GM18520 (cell line): ENCODE data around the gene RNF213.

ENCODE experiments used
- ATAC-seq: cut with Tn5 transposase; IDR thresholded peaks from one replicate; pipeline ENCODE4 v1.9.1; 2021; ENCODE audit not compliant: unreplicated experiment

The RNF213 gene

DNA sequence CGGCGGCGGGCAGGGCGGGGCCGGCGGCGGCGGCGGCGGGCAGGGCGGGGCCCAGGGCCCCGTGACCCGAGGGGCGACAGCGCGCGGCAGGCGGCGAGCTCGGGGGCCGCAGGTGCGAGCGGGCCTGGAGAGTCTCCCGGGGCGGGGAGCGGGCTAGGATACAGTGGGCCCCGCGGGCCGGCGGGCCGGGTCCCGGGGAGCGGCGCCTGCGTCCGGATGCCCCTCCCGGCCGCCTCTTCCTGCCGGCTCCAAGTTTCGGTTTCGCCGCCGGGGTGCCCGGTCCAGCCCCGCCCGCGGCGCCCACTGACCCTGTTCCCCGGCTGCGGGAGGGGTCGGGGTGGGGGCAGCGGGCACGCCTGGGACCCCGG lies at the start of gene RNF213:
RNF213 (plus strand) TSS at position 62 of the 368 bp plus-strand sequence. CDS start 2,830 bp downstream, outside the sequence.
- no peak for ATAC-seq

DNA sequence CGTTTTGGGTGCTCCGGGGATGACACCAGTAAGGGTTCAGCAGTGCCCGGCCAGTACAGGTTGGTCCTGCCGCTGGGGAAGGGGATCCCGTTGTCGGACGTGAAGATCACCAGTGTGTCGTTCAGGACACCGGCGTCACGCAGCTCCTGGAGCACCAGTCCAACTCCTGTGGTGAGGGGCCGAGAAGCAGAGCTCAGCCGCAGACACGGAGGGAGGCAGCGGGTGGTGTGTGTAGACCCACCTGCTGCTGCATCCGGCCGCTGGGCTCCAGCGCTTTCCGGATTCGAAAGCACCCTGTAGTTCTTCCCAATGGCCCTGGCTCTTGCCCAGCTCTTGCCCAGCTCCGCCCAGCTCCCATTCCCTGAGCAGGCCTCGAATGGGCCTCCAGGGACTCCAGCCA lies 48.5 kb upstream of the RNF213 start:
- ATAC-seq = no peak

- ATAC-seq = no peak
These were observed 48.1 kb upstream of the RNF213 start for GRCh38 chr17:80212511-80212910.

DNA sequence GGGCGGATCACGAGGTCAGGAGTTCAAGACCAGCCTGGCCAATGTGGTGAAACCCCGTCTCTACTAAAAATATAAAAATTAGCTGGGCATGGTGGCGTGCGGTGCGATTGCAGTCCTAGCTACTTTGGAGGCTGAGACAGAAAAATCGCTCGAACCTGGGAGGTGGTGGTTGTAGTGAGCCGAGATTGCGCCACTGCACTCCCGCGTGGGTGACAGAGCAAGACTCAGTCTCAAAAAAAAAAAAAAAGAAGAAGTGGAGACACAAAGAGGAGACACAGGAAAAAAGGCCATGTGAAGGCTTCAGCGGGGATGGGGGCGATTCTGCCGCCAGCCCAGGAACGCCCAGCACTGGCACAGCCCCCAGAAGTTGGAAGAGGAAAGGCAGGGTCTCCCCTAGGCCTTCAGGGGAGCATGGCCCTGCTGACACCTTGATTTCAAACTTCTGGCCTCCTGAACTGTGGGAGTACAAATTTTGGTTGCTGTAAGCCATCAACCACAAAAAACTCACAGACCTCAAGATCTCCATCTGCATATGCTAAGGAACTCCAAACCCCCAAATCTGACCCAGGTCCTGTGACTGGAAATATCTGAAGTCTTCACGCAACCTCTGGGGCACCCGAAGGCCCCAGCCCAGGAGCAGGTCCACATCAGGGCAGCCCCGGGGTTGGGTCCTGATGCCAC lies 47.5 kb upstream of the RNF213 start:
- ATAC-seq = no peak

DNA sequence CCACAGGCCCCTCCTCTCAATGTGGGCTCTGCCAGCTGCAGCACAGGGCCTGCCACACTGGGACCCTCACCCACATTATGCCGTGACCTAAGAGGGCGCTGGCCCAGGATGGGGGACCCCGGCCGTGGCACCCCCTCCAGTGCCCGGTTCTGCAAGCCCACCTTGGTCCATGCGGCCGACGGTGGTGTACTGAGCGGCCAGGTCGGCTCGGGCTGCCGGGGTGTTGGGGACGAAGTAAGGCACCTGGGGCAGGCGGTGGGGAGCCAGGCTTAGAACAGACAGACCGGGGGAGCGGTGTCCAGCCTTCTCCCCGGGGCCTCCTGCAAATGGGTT lies 47.0 kb upstream of the RNF213 start:
- no peak for ATAC-seq

DNA sequence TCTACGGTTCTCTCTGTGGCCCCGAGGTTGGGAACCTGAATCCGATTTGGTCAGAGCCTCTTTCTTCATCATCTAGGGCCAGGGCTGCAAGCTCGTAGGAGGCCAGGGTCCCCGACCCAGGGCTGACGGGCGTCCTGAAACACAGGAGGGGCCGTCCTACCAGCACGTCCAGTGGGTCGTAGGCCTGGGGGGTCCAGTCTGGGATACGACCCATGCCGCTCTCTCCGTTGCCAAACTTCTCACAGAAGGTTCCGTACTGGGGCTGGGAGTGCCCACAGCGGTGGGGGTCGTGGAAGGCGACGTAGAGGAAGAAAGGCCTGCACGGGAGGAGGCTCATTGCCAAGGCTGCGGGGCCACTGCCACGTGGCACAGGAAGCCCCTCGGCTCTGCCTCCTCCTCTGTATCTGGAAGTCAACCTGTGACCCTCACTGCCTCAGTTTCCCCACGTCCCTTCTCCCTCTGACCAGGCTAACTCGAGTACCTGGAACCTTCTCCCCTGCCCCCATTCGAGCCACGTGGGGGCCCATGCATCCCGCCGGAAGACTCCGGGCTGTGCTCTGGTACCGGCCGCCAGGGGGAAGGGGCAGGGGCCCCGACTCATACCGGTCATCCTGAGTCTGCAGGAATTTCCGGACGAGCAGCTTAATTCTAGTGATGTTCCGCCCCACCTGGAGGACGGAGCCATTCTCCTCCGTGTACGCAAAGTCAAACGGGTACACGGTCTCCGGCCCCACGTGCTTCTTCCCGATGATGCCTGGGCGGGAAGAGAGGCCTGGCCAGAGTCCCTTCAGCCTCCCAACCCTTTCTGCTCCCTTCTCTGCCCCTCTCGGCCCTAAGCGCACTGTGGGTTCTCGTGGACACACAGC lies 46.4 kb upstream of the RNF213 start:
- ATAC-seq = no peak

DNA sequence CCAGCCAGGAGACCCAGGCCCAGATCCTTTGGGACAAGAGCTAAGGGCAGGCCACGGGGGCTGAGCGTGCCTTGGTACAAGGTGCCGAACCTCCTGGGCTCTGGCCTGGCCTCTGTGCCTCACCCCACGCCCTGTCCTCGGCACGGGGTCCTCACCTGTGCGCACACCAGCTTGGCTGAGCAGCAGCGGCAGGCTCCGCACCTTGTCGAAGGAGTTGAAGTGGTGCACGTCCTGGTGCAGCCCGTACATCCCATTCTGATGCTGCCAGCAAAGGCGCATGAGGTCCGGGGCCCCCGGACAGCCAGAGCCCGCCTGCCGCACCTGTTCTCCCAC lies 45.8 kb upstream of the RNF213 start:
- ATAC-seq = no peak

DNA sequence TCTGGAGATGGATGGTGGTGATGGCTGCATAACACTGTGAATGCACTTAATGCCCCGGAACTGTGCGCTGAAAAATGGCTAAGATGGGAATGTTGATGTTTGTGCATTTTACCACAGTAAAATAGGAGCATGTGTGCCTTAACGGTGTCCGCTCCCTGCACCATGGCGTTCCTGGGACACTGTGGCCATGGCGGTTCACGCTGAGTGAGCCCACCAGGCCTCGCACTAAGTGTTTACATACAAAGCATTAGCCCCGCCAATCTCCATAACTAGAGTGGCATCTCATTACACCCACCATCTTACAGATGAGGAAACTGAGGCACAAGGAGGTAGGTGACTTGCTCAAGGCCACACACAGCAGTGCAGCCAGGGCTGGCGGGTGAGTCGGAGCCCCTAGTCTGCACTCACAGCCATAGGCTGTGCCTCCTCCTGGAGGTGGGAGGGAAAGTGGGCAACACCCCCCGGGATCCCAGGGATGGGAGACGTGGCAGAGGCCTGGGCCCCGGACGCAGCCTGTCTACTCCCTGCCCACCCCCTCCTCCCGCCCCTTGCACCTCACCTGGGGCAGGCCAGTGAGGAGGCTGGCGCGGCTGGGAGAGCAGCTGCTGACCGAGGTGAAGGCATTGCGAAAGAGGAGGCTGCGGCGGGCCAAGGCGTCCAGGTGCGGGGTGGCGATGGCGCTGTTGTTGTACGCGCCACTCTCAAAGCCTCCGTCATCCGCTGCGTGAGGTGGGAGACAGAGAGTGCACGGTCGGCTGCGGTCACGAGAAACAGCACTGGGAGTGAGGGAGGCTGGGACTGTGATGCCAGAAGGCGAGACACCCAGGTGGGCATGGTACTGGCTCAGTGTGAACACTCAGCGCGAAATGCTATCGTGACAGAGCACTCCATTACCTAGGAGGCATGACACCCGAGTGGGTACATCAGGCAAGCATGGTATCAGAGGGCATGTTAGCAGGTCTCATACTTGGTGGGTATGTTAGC lies 43.9 kb upstream of the RNF213 start:
- no peak for ATAC-seq

DNA sequence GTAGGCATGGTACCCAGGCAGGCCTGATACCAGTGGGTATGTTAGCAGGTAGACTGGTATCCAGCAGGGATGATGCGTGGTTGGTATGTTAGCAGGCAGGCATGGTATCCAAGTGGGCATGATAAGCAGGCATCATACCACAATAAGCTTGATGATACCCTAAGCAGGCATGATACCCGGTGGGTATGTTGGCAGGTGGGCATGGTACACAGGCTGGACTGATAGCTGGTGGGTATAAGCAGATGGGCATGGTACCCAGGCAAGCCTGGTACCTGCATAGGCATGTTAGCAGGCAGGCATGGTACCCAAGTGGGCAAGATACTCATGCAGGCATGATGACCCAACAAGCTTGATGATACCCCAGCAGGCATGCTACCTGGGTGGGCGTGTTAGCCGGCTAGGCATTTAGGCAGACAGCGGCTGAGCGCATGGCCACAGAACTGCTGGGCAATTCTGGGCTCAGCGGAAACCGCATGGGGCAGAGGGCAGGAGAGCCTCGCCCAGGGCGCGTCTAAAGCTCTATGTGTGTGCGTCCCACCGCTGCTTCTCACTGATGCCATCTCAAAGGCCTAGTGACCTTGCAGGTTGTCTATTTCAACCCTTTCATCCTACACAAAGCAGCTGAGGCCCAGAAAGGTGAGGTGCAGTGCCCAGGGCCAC lies 42.8 kb upstream of the RNF213 start:
- ATAC-seq = no peak

DNA sequence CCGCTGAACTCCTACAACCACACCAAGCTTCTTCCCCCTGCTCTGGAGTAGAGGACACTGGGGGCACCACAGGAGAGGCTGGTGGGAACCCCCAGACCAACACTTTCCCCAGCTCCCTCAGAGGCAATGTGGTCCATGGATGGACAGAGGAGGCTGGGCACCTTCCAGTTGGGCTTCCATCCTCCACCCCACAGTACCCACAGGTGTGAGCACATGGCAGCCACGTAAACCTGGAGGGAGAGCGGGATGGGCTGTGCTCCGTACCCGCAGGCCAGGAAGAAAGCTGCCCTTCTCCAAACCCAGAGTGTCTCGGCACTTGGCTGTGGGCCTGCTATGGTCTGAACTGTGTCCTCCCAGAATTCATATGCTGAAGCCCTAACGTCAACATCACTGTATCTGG lies 42.3 kb upstream of the RNF213 start:
- no peak for ATAC-seq

DNA sequence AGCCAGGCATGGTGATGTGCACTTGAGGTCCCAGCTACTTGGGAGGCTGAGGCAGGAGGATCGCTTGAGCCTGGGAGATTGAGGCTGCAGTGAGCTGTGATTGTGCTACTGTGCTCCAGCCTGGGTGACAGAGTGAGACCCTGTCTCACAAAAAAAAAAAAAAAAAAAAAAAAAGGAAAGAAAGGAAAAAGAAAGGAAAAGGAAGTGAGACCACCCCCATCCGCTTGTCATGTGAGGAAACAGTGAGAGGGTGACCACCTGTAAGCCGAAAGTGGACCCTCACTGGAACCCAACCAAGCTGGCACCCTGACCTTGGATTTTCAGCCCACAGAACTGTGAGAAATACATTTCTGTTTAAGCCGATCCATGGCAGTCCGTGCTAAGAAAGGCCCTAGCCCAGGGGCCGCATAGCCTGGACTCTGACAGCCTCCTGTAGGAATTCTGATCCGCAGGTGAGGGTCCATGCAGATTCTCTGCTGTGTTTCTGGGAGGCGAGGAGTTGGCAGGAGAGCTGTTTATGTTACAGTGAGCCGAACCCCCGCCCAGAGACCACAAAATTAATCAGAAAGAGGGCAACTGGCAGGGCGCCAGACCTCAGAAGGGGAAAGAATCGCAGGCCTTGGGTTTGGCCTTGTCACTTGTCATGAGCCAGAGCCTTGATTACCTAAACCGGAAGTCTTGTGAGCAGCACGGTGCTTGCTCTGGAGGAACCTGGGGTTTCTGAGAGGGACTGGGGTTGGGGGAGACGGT lies 41.5 kb upstream of the RNF213 start:
- peak; percentile 51 for ATAC-seq

- ATAC-seq = peak; percentile 5
These were observed 40.9 kb upstream of the RNF213 start for GRCh38 chr17:80219763-80220053.

GRCh38 chr17:80220054-80220735 lies 40.5 kb upstream of the RNF213 start, which contains the start of the genes SGSH and SLC26A11:
Gene SGSH, minus strand, starts transcription at chr17:80220333. Its CDS starts 20 bp downstream, at chr17:80220313.
Gene SLC26A11, plus strand, starts transcription at chr17:80220427. Its CDS starts 1,134 bp downstream, at chr17:80221561.
- no peak for ATAC-seq

GRCh38 chr17:80220736-80221215 lies 39.9 kb upstream of the RNF213 start:
- ATAC-seq = no peak

- no peak for ATAC-seq
These were observed 39.1 kb upstream of the RNF213 start for GRCh38 chr17:80221351-80222105.

GRCh38 chr17:80222376-80223141 lies 38.1 kb upstream of the RNF213 start:
- ATAC-seq = no peak

DNA sequence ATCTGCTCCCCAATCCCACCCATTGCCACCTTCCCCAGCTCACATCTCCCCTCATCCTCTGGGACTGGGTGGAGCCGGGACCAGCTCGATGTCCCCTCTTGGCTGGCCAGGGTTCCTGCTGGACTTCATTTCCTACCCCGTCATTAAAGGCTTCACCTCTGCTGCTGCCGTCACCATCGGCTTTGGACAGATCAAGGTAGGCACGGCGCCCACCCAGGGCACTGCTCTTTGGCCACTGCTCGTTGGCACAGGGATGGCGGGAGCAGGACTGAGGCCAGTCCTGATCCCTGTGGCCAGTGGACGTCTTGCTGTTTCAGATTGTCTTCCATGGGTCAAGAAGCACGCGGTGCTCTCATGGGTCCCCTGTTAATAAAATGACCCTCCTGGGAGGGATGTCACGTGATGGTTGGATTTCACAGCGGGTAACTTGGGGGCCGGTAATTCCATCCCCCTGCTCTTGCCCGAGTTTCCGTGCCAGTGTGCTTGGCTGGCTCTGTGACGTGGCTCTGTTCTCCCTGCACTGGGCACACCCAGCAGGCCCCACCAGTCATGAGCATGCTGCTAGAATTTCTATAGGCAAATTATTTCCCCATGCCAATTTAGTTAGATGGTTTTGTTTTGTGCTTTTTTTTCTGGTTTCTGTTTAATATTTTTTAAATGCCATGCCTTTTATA lies 37.4 kb upstream of the RNF213 start:
- ATAC-seq = no peak
